SK-N-MC (cell line): Measurements from ENCODE around the gene DSCAM.

Source experiments
- EZH2 ChIP-seq: fragments of 200-600 bp; sonication (generic); IDR thresholded peaks from one replicate; pipeline ENCODE4 v1.6.1; 2017; ENCODE audit warnings: antibody characterized with exemption
- POLR2AphosphoS5 ChIP-seq: IDR thresholded peaks from 2 replicates; pipeline ENCODE4 v1.6.1; 2012; ENCODE audit warnings: mild to moderate bottlenecking, low read depth, low read length, borderline replicate concordance

- TF ChIP-seq POLR2AphosphoS5 (no peak), EZH2 (no peak)
Observed at GRCh38 chr21:40622531-40622930, 224.4 kb downstream of the DSCAM start.
